Mammary epithelial cell (primary cell): ENCODE measurements around the gene SNAPC5.

ENCODE experiments used
- CTCF ChIP-seq, 2 donors: IDR thresholded peaks in 1 of 2; conservative IDR thresholded peaks in 1 of 2; 2 replicates each; pipeline ENCODE4 v1.5.1; 2011 to 2012; ENCODE audit warnings: inconsistent platforms in 2 of 2, low read length in 2 of 2, mild to moderate bottlenecking in 2 of 2, control low read depth in 1 of 2, low read depth in 1 of 2; ENCODE audit not compliant: insufficient read depth in 1 of 2; ENCODE audit errors: extremely low read depth in 1 of 2
- EZH2 ChIP-seq: IDR thresholded peaks from 2 replicates; pipeline ENCODE4 v1.6.1; 2012; ENCODE audit warnings: low read length, inconsistent platforms, borderline replicate concordance

GRCh38 chr15:66524838-66525237, 27.3 kb upstream of the SNAPC5 start:
- TF ChIP-seq CTCF (conservative IDR thresholded peaks at IDR 0.05 in 1 of 2, IDR thresholded peaks at IDR 0.05 in 1 of 2; ENCODE audit: extremely low read depth in 1 of 2, insufficient read depth in 1 of 2, low read depth in 1 of 2, low read length in 2 of 2) (no peak), EZH2 (no peak)
